Cerebellar nuclear complex (tissue), 1 donor: Measurements from ENCODE around the gene ACKR2.

Experiments
- DNase-seq, 2 experiments: peaks; one replicate each; lab custom pipeline; 2025; lab: John Stamatoyannopoulos, UW

ACKR2 gene

GRCh38 chr3:42829628-42830436, 20.6 kb downstream of the ACKR2 start:
- no peak for DNase-seq

- DNase-seq: no peak
Observed at GRCh38 chr3:42830437-42831320, 21.4 kb downstream of the ACKR2 start.

- no peak for DNase-seq
Observed at GRCh38 chr3:42831321-42831713, 22.1 kb downstream of the ACKR2 start.

- DNase-seq: no peak
Observed at GRCh38 chr3:42836150-42837123, 27.2 kb downstream of the ACKR2 start.

GRCh38 chr3:42838571-42838970, 29.3 kb downstream of the ACKR2 start:
- DNase-seq: no peak

GRCh38 chr3:42839616-42840015, 30.4 kb downstream of the ACKR2 start:
- DNase-seq: peak in 1 of 2 experiments; percentile 2

GRCh38 chr3:42841332-42841731, 32.1 kb downstream of the ACKR2 start:
- DNase-seq: no peak

GRCh38 chr3:42843713-42844411, 34.6 kb downstream of the ACKR2 start:
- DNase-seq: no peak

GRCh38 chr3:42844412-42844713, 35.1 kb downstream of the ACKR2 start:
- DNase-seq: no peak

- DNase-seq: no peak
Observed at GRCh38 chr3:42844815-42845214, 35.6 kb downstream of the ACKR2 start.

GRCh38 chr3:42846685-42847522, 37.7 kb downstream of the ACKR2 start:
- no peak for DNase-seq

- no peak for DNase-seq
Observed at GRCh38 chr3:42847731-42848130, 38.5 kb downstream of the ACKR2 start.

GRCh38 chr3:42849017-42849416, 39.8 kb downstream of the ACKR2 start:
- DNase-seq: no peak

- DNase-seq: no peak
Observed at GRCh38 chr3:42850263-42850662, 41.0 kb downstream of the ACKR2 start.

GRCh38 chr3:42851228-42851834, 42.1 kb downstream of the ACKR2 start:
- no peak for DNase-seq

- no peak for DNase-seq
Observed at GRCh38 chr3:42852441-42852840, 43.2 kb downstream of the ACKR2 start.

GRCh38 chr3:42853056-42853455, 43.8 kb downstream of the ACKR2 start:
- DNase-seq: no peak

GRCh38 chr3:42853739-42854302, 44.6 kb downstream of the ACKR2 start:
- DNase-seq: no peak

- no peak for DNase-seq
Observed at GRCh38 chr3:42855219-42855546, 45.9 kb downstream of the ACKR2 start.
